HepG2 (cell line): ENCODE measurements around the gene PRR22. TPM values are rescaled to one million over a fixed set of nuclear protein-coding genes. Genes with fewer than 3 reads are reported as not detected.

Experiments used
- CBX5 ChIP-seq: sonication (generic); formaldehyde crosslinking; IDR thresholded peaks from 2 replicates; pipeline ENCODE4 v1.4.0; 2020; ENCODE audit warnings: missing genetic modification reagents, borderline replicate concordance
- CC2D1A ChIP-seq: sonication (generic); formaldehyde crosslinking; IDR thresholded peaks from 2 replicates; pipeline ENCODE4 v1.8.1; 2023; ENCODE audit warnings: mild to moderate bottlenecking, missing genetic modification reagents
- CEBPZ ChIP-seq: IDR thresholded peaks from 2 replicates; pipeline ENCODE4 v1.6.1; 2012; ENCODE audit warnings: low read length, improper control_type of control experiment
- CENPBD1 ChIP-seq: sonication (generic); formaldehyde crosslinking; IDR thresholded peaks from 2 replicates; pipeline ENCODE4 v1.8.0; 2022; ENCODE audit warnings: missing genetic modification reagents, low read depth, mild to moderate bottlenecking, borderline replicate concordance
- DNMT1 ChIP-seq: sonication (generic); formaldehyde crosslinking; IDR thresholded peaks from 2 replicates; pipeline ENCODE4 v1.5.1; 2020; ENCODE audit warnings: mild to moderate bottlenecking, missing genetic modification reagents
- EED ChIP-seq: sonication (generic); formaldehyde crosslinking; IDR thresholded peaks from 2 replicates; pipeline ENCODE4 v1.5.0; 2020; ENCODE audit warnings: mild to moderate bottlenecking, missing genetic modification reagents
- FOXO4 ChIP-seq: sonication (generic); formaldehyde crosslinking; conservative IDR thresholded peaks from 2 replicates; pipeline ENCODE4 v1.8.1; 2023; ENCODE audit warnings: missing genetic modification reagents
- HOXA7 ChIP-seq: sonication (generic); formaldehyde crosslinking; IDR thresholded peaks from 2 replicates; pipeline ENCODE4 v1.8.1; 2022; ENCODE audit warnings: mild to moderate bottlenecking, missing genetic modification reagents, moderate library complexity
- ISX ChIP-seq: sonication (generic); formaldehyde crosslinking; conservative IDR thresholded peaks from 2 replicates; pipeline ENCODE4 v1.5.0; 2020; ENCODE audit warnings: missing genetic modification reagents
- KDM2A ChIP-seq: sonication (generic); formaldehyde crosslinking; IDR thresholded peaks from 2 replicates; pipeline ENCODE4 v1.4.0; 2020; ENCODE audit warnings: low read depth, missing genetic modification reagents, borderline replicate concordance
- MLXIP ChIP-seq: sonication (generic); formaldehyde crosslinking; IDR thresholded peaks from 2 replicates; pipeline ENCODE4 v1.9.0; 2021; ENCODE audit warnings: missing genetic modification reagents, borderline replicate concordance
- PHF20 ChIP-seq: sonication (generic); formaldehyde crosslinking; IDR thresholded peaks from 2 replicates; pipeline ENCODE4 v1.5.0; 2020; ENCODE audit warnings: mild to moderate bottlenecking, missing genetic modification reagents
- SALL2 ChIP-seq: sonication (generic); formaldehyde crosslinking; IDR thresholded peaks from 2 replicates; pipeline ENCODE4 v1.8.1; 2023; ENCODE audit warnings: mild to moderate bottlenecking, missing genetic modification reagents, inconsistent platforms
- SMARCE1 ChIP-seq: fragments of 450-650 bp; IDR thresholded peaks from 2 replicates; pipeline ENCODE4 v1.6.1; 2017; ENCODE audit warnings: borderline replicate concordance
- SNAPC5 ChIP-seq: sonication (generic); formaldehyde crosslinking; IDR thresholded peaks from 2 replicates; pipeline ENCODE4 v1.8.1; 2023; ENCODE audit warnings: mild to moderate bottlenecking, missing genetic modification reagents, borderline replicate concordance
- SP140L ChIP-seq: sonication (generic); formaldehyde crosslinking; IDR thresholded peaks from 2 replicates; pipeline ENCODE4 v1.4.0; 2020; ENCODE audit warnings: missing genetic modification reagents, borderline replicate concordance
- SSRP1 ChIP-seq: IDR thresholded peaks from 2 replicates; pipeline ENCODE4 v1.6.1; 2016; ENCODE audit warnings: control low read depth
- THYN1 ChIP-seq: sonication (generic); formaldehyde crosslinking; IDR thresholded peaks from 2 replicates; pipeline ENCODE4 v1.8.1; 2023; ENCODE audit warnings: low read depth, mild to moderate bottlenecking, moderate library complexity, missing genetic modification reagents, borderline replicate concordance
- ZFP41 ChIP-seq: sonication (generic); formaldehyde crosslinking; IDR thresholded peaks from 2 replicates; pipeline ENCODE4 v1.4.0; 2020; ENCODE audit warnings: mild to moderate bottlenecking, missing genetic modification reagents, borderline replicate concordance
- ZNF367 ChIP-seq: sonication (generic); formaldehyde crosslinking; IDR thresholded peaks from 2 replicates; pipeline ENCODE4 v1.4.0; 2020; ENCODE audit warnings: missing genetic modification reagents, borderline replicate concordance
- ZNF616 ChIP-seq: sonication (generic); formaldehyde crosslinking; IDR thresholded peaks from 2 replicates; pipeline ENCODE4 v1.5.0; 2020; ENCODE audit warnings: low read depth, mild to moderate bottlenecking, missing genetic modification reagents
- ZNF792 ChIP-seq: IDR thresholded peaks from 2 replicates; pipeline ENCODE4 v1.6.1; 2016
- ZNF878 ChIP-seq: sonication (generic); formaldehyde crosslinking; IDR thresholded peaks from 2 replicates; pipeline ENCODE4 v1.8.1; 2023; ENCODE audit warnings: mild to moderate bottlenecking, missing genetic modification reagents, moderate library complexity
- polyA plus RNA-seq, 8 experiments: library from polyadenylated mRNA; depleted of rRNA in 3 of 8; stranded (reverse) in 7 of 8; unstranded in 1 of 8; fragments of >200 nt; fragmentation: Illumina TruSeq in 4 of 8; extraction: Trizol in 4 of 8; gene quantifications; 2 replicates each; pipeline versions ENCODE4 v1.2.1 to v1.2.3, GENCODE V29; 2011 to 2016; ENCODE audit warnings: low read depth in 4 of 8, missing spikeins in 1 of 8, mixed read lengths in 1 of 8; ENCODE audit not compliant: insufficient read depth in 1 of 8
- total RNA-seq, 5 experiments: library from RNA; depleted of rRNA; stranded (reverse); fragments of >200 nt; fragmentation: Illumina TruSeq; extraction: Trizol; gene quantifications; 2 replicates each; pipeline ENCODE4 v1.2.3, GENCODE V29; 2016; ENCODE audit warnings: low read depth in 1 of 5

Gene PRR22
- total and polyA plus RNA-seq, 2 of the 13 experiments (the other 11 are each of a cell fraction or from before 2014, with no cell fraction given) = 0.84 to 2.3 TPM

- TF ChIP-seq ZNF367 (CRISPR knock-in tag) (no peak), SP140L (CRISPR knock-in tag) (no peak), PHF20 (CRISPR knock-in tag) (no peak), HOXA7 (CRISPR knock-in tag) (no peak), CBX5 (CRISPR knock-in tag) (no peak), ISX (no peak), EED (CRISPR knock-in tag) (no peak), CEBPZ (no peak), CC2D1A (CRISPR knock-in tag) (no peak), SALL2 (CRISPR knock-in tag) (no peak), KDM2A (peak; percentile 66), ZFP41 (no peak), SNAPC5 (CRISPR knock-in tag) (no peak), MLXIP (CRISPR knock-in tag) (no peak), ZNF616 (CRISPR knock-in tag) (no peak), THYN1 (CRISPR knock-in tag) (no peak), CENPBD1 (CRISPR knock-in tag) (no peak), ZNF878 (CRISPR knock-in tag) (no peak), SMARCE1 (no peak), DNMT1 (no peak), ZNF792 (CRISPR knock-in tag) (no peak), FOXO4 (no peak), SSRP1 (CRISPR knock-in tag) (no peak)
Observed at GRCh38 chr19:5822181-5822844, 37.8 kb upstream of the PRR22 start (continued).
